Renal pelvis (tissue), 4 donors: Measurements from ENCODE around the gene GHRHR. TPM values are rescaled to one million over a fixed set of nuclear protein-coding genes. Genes with fewer than 3 reads are reported as not detected.

ENCODE experiments used
- DNase-seq: peaks from one replicate; pipeline ENCODE4 v3.0.0-alpha.2; 2013
- polyA plus RNA-seq, 3 donors: library from polyadenylated mRNA; unstranded; fragments of 120-200 nt; gene quantifications; one replicate each; pipeline ENCODE4 v1.2.1, GENCODE V29; 2013; ENCODE audit not compliant: insufficient read length in 3 of 3

The GHRHR gene
- polyA plus RNA-seq, 3 donors = 0.11 to 0.50 (median 0.35) TPM

DNA sequence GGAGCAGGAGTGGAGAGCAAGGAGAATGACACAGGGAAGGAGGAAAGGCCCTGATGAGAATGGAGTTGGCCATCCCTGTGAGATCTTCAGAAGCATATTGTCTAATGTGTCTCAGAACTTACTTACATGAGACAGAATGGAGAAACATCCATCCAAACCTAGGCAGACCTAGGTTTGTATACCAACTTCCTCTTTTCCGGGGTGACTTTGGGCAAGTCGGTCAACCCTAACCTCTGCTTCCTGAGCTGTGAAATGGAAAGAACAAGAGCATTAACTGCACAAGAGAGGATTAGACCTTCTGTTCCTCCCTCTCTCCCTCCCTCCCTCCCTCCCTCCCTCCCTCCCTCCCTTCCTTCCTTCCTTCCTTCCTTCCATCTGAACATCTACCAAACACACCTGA, 4.5 kb downstream of the GHRHR start:
- no peak for DNase-seq

DNA sequence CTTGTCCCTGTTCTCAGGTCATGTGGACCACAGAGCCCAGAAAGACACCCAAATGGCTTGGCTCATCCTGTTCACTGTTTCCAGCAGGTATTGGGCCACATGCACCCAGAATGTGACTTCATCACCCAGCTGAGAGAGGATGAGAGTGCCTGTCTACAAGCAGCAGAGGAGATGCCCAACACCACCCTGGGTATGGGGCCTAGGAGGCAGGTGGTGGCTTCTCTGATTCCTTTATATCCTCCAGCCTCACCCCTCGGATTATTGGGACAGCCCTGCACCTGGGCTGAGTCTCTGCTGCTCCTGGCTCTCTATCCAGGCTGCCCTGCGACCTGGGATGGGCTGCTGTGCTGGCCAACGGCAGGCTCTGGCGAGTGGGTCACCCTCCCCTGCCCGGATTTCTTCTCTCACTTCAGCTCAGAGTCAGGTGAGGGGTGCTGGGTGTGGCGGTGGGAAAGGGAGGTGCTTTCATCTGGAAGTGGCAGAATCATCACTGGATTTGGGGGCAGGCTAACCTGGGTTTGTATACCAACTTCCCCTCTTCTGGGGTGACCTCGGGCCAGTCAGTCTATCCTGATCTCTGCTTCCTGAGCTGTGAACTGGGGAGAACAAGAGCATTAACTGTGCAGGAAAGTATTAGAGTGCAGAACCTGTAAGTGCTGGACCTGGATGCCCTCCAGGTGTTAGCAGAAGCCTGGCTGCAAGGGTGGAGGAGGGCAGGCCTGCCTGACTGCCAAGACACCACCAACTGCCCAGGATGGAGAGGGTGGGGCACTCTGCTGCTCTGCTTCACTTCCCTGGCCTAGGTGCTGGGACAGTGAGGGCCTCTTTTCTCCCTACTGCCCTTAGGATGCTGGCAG, 5.2 kb downstream of the GHRHR start:
- DNase-seq = no peak

DNA sequence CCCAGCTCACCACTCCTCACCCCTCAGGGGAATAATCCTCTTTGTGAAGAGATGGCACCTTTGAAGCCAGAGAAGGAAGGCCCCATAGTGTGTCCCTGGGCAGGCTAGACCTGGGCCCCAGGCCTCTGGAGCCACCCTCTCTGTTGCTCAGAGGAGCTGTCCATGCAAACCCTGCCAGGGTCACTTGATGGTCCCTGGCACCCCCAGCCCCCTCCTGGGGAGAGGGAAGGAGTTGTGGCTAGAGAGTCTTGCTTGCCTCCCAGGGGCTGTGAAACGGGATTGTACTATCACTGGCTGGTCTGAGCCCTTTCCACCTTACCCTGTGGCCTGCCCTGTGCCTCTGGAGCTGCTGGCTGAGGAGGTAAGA, 5.8 kb downstream of the GHRHR start:
- no peak for DNase-seq

DNA sequence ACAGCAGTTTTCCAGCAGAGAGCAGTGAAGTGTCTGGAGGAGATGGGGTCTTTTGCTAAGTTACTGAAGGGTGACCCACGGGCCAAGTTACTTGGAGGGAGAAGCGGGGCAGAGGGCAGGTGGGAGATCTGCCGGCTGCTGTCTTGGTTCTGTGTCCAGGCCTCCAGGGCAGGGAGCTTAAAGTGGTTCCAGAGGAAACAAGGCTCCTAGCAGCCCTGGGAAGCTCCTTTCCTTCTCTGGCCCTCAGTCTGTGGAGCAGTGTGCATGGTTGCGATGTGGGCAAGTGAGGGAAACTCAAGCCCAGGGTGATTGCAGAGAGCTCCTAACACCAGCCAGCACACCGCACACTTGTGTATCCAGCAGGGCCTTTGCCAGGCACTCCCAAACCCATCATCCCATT, 6.3 kb downstream of the GHRHR start:
- no peak for DNase-seq

DNA sequence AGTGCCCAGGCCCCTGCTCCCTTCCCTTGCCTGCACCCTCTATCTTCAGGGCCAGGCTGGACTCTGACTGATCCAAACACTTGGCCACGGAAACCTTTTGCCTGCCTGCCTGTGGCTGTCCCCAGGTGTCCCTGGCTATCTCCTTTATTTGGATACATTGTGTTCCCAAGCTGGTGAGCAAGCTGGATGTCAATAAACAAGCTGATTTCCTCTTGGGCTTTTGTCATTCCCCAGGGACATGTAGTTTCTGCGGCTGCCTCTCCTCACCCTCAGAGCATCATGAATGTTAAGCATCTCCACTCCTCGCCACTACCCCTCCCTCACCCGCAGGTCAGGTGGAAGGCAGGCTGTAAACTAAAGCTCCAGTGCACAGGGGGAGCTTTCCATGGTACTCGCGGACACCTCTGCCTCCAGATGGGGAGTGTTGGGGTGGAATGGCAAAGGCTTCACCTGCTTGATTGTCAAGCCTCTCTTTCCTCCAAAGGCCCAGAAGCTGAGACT, 6.9 kb downstream of the GHRHR start:
- peak; percentile 15 for DNase-seq

DNA sequence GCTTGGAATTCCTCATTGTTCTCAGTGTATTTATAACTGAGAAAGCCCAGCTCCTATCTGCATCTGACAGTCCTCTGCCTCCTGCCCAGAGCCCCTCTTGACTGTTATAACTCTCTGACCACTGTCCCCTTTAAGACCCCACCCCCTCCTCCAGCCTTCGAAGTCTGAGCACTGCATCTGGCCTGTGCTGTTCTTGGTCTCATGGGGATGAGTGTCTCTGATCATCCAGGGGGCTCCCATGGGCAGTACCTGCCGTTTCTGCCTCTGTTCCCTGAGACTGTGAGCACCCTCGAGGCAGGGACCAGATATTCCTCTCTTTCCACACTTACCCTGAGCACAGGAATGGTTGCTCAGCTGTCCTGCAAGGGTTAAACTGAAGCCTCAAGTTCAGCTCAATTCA, 7.7 kb downstream of the GHRHR start:
- DNase-seq = no peak

DNA sequence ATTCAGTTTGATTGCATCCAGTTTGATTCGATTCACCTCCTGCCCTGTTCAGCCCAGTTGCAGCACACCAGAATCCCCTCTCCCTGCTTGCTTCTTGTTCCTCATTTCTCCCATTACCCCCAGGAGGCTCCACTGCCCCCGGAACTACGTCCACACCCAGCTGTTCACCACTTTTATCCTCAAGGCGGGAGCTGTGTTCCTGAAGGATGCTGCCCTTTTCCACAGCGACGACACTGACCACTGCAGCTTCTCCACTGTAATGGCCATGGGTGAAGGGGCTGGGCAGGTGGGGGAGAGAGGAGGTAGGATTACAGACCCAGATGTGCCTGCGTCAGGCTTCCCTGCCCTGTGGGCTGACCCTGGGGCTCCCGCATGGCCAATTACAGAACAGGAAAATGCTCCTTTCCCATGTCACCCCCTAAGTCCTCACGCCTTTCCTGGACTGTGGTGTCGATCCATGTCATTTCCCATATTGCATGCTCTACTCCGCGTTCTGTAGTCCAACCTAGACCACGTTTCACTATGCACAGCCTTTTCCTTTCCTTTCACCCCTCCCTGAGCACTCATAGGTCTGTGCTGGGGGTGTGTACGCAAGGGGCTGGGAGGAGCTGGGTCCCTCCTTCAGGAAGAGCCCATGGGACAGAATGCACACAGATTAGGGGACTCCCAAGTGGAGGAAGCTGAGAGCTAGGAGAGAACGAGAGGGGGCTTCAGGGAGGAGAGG, 8.2 kb downstream of the GHRHR start:
- no peak for DNase-seq

DNA sequence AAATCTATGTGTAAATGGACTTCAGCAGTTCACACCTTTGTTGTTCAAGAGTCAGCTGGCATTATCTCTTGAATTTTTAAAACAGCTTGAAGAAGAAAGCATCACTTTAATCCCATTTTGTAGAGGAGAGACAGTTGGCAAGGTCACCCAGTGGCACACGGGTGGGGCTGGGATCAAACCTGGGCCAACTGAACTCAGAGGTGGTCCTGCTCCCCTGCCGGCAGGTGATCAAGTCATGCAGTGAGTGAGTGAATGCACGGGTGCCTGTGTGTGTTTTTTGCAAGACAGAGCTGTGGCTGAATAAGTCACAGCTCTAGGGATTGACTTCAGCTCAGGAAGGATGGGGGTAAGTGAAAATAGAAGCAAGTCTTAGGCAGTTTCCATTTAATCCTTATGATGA, 9.5 kb downstream of the GHRHR start:
- no peak for DNase-seq

DNA sequence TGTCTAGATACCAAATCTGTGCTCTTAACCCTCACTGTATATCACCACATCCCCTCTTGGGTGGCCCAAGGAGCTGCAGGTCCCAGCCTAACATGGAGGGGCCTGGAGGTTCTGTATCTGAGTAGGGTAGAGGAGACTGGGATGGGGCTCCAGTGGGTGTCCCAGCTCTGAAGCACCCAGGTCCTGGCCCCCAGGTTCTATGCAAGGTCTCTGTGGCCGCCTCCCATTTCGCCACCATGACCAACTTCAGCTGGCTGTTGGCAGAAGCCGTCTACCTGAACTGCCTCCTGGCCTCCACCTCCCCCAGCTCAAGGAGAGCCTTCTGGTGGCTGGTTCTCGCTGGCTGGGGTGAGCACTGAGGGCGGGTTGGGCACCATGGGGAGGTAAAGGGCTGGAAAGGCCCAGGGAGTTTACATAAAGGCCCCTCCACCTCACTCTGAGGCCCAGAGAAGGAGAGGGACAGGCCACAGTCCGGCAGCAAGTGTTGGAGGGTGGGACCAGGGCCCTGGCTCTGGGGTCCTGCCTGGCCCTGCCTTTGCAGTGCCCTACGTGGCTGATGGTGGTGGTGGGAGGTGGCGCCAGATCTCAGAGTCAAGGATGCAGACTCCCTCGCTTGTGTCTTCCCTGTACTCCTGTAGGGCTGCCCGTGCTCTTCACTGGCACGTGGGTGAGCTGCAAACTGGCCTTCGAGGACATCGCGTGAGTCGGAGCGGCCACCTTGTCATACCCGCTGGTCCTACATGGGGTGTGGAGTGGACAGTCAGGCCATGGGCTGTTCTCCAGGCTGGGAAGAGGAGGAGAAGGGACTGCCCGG, 10.2 kb downstream of the GHRHR start:
- no peak for DNase-seq

DNA sequence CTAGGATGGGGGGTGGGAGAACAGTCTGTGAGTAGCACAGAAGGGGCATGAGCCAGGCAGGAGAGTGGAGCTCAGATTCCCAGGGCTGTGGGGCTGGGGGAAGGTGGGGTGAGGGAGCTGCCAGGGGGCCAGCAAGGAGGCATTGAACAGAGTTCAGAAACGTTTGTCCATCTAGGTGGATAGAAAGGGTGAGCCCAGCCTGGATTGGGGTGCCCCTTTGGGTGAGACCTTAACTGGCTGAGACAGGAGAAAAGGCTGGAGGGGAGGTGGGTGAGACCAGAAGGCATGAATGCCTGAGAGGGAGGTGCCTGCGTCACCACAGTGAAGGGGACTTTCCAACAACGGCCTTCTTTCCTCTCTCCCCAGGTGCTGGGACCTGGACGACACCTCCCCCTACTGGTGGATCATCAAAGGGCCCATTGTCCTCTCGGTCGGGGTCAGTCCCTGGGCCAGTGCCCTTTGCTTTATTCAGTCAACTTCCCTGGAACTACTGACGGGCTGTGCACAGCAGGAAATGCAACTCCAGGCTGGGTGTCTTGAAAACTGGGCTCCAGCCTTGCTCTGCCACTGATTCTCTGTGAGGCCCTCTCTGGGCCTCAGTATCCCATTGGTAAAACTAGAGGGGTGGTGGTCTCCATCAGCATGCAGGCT, 11.0 kb downstream of the GHRHR start:
- peak; percentile 41 for DNase-seq

DNA sequence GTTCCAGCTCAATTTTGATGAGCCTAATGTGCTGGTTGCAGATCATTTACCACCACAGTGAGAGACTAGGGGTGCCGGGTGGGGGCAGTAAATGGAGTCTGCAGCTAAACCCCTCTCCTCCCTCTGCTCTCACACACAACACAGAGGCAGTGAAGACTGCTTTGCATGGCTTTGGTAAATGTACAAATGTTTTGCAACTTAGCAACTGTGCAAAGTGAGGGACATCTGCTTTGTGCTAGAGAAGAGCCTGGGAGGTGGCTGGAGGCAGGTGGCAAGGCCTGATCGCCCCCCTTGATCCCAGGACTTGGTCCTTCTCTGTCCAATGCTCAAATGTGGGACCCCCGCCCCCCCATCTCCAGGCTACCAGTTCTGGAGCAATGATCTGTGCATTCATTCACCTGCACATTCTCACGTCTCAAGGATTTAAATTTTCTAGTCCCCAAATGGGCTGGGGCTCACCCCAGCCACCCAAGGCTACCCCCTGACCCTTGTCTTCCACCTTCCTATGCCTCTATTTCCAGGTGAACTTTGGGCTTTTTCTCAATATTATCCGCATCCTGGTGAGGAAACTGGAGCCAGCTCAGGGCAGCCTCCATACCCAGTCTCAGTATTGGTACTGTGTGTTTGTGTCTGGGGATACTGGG, 11.6 kb downstream of the GHRHR start:
- DNase-seq = no peak

DNA sequence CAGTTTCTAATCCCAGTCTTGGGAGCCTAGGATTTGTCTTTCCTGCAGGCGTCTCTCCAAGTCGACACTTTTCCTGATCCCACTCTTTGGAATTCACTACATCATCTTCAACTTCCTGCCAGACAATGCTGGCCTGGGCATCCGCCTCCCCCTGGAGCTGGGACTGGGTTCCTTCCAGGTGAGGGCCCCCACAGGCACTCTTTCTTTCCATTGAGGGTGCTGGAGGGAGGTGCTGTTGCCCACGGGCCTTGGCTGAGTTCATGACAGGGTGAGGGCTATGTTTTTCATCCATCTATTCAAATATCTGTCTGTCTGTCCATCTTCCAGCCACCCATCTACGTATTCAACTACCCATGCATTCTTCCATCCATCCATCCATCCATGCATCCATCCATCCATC, 12.6 kb downstream of the GHRHR start:
- no peak for DNase-seq

DNA sequence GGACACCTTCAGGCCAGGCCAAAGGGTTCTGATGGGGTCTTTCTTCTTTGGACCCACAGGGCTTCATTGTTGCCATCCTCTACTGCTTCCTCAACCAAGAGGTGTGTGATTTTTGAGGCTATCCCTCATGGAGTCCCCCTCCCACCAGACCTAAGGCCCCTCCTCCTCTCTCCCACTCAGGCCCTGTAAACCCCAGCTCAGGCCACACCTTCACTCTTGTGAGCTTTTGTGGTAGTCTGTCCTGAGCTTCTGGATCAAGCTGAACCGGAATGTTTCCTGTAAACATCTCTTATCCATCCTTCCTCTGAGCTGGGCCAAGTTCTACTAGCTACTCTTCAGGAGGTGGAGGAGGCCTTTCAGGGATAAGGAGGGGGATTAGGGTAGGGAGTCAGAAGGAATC, 13.5 kb downstream of the GHRHR start:
- DNase-seq = no peak

DNA sequence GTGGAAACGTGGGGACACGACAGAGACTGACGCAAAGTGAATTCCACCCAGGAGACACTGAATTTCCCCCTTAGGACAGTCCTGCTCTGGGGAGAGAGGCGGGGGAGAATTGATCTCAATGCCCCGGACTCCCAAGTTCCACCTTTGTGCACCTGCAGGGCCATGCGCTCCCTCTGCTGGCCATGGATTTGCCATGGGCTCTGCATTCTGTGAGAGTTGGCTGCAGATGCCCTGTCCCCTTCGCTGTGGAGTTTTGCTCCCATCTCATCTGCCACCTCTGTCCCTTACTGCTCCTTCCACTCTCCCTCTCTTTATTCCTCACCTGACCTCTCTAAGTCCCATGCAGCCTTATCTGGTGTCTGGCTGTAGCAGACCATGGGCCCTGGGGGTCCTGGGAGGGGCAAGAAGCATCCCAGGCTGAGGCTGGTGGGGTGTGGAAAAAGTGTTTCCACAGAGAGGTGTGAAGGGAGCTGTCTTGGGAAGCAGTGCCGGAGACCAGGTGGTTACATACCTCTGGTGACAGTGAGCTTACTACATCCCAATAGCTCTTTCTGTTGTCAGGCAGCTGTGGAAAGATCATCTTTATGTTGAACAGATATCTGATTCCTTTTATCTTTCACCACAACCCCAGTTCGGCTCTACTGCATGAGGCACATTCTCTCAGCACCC, 14.3 kb downstream of the GHRHR start:
- DNase-seq = no peak

DNA sequence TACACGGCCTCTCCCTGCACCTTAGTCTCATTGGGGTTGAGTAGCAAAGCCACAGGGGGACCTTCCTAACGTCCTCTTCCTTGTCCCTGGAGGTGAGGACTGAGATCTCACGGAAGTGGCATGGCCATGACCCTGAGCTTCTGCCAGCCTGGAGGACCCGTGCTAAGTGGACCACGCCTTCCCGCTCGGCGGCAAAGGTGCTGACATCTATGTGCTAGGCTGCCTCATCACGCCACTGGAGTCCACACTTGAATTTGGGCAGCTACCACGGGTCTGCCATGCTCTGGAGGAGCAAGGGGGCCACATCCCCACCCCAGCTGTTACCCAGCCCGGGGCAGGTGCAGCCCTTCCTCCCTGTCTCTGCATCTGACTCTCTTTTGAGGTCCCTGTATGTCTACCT, 15.3 kb downstream of the GHRHR start:
- DNase-seq = no peak

DNA sequence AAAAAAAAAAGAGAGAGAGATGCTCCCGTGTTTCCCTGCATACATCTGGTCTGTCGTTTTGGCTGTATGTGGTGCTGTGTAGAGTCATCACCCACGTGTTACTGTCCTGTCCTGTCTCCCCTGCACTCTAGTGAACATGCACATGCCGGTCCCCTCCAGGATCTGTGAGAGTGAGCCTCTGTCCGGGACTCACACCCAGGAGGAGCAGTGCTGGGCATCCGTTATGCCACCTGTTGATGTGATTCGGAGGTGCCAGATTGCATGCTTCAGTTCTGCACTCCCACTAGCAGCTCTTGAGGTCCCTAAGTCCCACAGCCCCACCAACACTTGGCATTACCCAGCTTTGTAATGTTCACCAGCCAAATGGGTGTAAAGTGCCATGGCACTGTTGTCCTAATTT, 16.4 kb downstream of the GHRHR start:
- DNase-seq = no peak

DNA sequence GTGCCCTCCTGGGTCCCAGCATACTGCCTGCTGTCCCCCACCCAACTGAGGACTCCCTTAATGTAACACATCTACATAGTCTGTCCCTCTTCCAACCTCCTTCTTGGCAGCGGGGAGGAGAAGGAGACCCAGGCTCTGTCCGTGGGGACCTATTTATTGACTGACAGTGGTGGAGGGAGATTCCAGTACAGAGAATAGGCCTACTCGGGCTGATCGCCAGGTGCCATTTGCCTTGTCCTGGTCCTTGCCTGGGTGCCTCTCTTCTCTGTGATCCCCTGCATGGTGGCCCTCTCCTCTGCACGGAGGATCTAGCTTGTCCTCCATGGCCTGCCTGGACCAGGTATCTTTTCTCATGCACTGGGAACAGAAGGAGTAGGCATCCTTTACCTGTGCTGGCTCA, 17.0 kb downstream of the GHRHR start:
- DNase-seq = no peak

DNA sequence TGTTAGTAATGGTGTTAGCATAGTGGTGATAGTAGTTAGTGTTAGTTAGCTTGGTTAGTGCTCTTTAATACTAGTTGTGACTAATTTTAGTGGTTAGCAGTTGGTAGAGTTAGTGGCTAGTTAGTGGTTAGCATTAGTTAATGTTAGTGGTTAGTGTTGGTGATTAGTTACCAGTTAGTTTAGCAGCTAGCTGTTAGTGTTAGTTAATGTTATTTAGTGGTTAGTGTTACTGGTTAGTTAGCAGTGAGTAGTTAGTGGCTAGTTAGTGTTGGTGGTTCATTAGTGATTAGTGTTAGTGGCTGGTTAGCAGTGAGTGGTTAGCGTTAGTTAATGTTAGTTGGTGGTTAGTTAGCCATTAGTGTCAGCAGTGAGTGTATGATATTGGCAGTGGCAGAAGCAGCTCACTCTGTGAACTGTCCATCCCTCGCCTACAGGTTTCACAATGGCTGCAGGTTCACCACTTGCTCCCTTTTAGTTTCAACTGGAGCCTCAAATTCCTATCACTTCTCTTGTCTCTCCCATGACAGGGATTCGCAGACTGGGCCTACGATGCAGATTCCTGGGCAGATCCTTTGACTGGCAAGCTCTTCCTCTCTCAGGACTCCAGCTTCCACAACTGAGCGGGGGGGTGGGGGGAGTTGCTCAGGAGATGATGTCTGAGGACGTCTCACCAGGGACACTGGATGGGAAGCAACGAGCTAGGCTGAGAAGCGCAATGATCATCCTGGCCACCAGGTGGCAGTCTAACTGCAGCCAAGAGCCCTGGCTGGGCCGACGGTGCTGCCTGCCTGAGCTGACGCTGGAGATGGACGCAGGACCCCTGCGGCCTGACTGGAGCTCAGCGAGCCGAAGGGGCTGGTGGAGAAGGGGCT, 19.5 kb downstream of the GHRHR start:
- DNase-seq = peak; percentile 76

DNA sequence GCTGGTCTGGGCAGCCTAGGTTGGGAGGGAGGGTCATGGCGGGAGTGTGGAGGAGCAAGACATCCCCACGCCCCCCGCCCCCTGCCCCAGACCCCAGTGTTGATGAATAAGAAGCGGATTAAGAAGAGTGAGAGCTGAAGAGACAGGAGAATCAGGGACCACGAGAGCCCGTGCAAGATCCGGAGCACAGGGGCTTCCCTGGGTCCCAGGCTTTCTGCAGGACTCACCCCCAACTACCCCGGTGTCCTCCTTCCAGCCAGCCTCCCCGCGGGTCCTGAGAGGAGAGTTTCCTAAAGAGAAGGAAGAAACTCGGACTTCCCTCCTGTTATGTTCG, 20.1 kb downstream of the GHRHR start:
- DNase-seq = no peak
